Kidney capillary endothelial cell (primary cell): ENCODE results near the gene TMEM87B.
"Not testable (repeated sequence)": the region's sequence is repeated elsewhere in the genome, so short reads cannot be mapped to it uniquely, and the experiment has no call there.

ENCODE experiments used
- DNase-seq: peaks from one replicate; pipeline ENCODE4 v3.0.0-alpha.2; 2018; ENCODE audit warnings: low spot score

The TMEM87B gene

GRCh38 chr2:112065966-112066365 lies 10.9 kb downstream of the TMEM87B start:
- no peak for DNase-seq

DNA sequence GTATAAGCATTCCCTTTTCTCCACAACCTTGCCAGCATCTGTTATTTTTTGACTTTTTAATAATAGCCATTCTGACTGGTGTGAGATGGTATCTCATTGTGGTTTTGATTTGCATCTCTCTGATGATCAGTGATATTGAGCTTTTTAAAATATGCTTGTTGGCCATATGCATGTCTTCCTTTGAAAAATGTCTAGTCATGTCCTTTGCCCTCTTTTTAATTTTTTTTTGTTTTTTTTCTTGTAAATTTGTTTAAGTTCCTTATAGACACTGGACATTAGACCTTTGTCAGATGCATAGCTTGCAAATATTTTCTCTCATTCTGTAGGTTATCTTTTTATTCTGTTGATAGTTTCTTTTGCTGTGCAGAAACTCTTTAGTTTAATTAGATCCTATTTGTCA lies 14.7 kb downstream of the TMEM87B start:
- DNase-seq: not testable (repeated sequence)

DNA sequence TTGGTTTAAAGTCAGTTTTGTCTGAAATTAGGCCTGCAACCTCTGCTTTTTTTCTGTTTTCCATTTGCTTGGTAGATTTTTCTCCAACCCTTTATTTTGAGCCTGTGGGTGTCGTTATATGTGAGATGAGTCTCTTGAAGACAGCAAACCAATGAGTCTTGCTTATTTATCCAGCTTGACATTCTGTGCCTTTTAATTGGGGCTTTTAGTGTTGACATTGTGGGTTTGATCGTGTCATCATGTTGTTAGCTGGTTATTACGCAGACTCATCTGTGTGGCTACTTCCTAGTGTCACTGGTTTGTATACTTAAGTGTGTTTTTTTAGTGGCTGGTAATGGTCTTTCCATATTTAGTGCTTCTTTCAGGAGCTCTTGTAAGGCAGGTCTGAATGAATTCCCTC lies 18.8 kb downstream of the TMEM87B start:
- DNase-seq: no peak

- DNase-seq: no peak
Observed at GRCh38 chr2:112074506-112074905, 19.4 kb downstream of the TMEM87B start.

GRCh38 chr2:112075490-112076260 lies 20.6 kb downstream of the TMEM87B start:
- DNase-seq: peak; percentile 47

DNA sequence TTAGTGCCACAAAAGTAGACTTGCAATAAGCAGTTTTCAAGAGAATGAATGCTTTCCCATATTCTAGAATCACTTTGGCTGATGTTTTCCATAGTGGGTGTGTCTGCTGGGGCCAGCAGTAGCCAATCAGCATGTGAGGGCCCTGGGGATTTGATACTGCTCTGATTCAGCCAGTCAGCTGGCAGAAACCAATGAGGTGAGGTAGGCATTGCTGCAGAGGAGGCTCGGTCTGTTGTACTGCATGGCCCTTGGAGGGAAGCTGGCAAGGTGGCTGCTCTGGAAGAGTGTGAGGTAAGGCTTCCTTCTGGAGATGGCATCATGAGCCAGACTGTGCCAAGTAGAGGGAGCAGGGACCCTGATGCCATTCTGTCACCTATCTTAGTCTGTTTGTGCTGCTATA lies 22.7 kb downstream of the TMEM87B start:
- no peak for DNase-seq

DNA sequence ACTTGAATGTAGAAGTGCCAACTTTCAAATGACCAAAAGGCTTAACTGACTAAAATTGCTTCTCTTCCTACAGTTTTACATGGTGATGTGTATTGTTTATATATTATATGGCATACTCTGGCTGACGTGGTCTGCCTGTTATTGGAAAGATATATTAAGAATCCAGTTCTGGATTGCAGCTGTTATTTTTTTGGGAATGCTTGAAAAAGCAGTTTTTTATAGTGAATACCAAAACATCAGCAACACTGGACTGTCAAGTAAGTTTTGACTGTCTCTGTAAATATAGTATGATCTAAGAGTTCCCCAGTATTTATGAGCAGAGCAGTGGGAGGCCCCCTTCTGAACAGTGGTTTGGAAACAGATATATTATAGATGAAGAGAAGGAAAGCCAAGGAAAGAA lies 26.2 kb downstream of the TMEM87B start:
- DNase-seq: no peak

GRCh38 chr2:112084689-112085374 lies 29.8 kb downstream of the TMEM87B start:
- no peak for DNase-seq

DNA sequence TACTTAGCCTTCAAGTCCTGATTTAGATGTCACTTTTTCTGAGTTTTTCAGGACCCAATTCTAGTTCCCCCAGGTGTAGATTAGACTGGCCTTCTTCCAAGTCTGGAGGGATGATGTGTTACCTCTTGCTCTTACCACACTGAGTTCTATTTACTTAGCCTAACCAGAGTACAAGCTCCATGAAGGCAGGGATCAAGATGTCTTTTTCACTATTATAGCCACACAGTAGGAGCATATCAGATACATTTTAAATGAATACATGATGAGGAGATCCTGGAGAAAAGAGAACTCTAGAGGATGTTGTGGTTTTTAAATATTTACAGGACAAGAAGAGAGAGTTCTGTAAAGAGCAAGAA lies 30.3 kb downstream of the TMEM87B start:
- DNase-seq: no peak

GRCh38 chr2:112085916-112086669 lies 31.0 kb downstream of the TMEM87B start:
- no peak for DNase-seq

- no peak for DNase-seq
Observed at GRCh38 chr2:112087346-112088020, 32.4 kb downstream of the TMEM87B start.

- no peak for DNase-seq
Observed at GRCh38 chr2:112089375-112089774, 34.3 kb downstream of the TMEM87B start.

- DNase-seq: peak; percentile 61
Observed at GRCh38 chr2:112092286-112093041, 37.4 kb downstream of the TMEM87B start.

GRCh38 chr2:112093216-112093615 lies 38.1 kb downstream of the TMEM87B start:
- no peak for DNase-seq

GRCh38 chr2:112095681-112096080 lies 40.6 kb downstream of the TMEM87B start:
- no peak for DNase-seq

DNA sequence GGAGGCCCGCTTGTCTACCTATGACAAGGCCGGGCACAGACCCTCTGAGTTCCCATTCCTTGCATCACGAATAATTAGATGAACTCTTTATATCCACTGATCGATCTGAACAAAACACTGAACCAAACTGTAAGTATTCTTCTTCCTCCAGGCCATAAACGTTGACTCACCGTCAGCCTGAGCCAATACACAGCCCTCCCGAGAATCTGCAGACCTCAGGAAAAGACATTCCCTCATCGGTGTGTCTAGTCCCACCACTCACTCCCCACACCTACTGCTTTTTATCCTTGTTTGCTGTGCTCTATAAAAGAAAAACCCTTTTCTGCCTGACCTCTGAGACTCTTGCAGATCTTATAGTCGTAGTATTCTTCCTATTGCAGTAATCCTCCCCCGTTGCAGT lies 41.0 kb downstream of the TMEM87B start:
- no peak for DNase-seq

DNA sequence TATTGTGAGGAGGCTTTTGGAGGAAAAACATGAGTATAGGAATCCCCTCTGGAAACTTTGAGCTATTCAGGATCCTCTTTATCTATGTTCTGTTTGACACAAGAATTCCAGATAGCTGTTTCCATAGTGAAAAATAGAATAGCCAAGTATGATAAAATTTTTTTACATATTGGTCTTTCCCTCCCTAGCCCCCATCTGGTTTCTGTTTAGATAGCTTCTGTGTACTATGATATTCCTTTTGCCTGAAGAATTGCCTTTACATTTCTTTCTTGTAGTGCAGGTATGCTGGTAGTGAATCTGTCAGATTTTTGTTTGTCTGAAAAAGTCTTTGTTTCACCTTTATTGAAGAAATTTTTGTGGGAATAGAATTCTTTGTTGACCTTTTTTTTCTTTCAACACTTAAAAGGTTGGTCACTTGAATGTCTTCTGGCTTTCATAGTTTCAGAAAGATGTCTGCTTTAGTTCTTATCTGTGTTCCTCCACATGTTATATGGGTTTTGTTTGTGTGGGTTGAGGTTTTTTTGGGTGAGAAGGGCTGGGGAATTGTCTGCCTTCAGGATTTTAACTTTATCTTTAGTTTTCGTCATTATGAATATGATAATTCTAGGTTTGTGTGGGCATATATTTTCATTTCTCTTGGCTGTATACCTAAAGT lies 53.2 kb downstream of the TMEM87B start:
- DNase-seq: no peak

DNA sequence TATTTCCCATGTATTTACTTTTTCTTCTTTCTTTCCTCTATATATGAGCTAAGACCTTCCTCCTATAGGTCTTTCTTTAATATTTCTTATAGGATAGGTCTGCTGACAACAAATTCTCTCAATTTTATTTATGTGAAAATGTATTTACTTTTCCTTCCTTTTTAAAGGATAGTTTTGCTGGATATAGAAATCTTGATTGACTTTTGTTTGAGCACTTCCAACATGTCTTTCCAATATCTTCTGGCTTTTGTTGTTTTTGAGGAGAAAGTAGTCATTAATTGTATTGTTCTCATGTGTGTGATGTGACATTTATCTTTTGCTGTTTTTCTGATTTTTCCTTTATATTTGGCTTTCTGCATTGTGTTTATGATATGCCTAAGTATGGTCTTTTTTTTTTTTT lies 54.2 kb downstream of the TMEM87B start:
- DNase-seq: no peak

- no peak for DNase-seq
Observed at GRCh38 chr2:112110966-112111365, 55.9 kb downstream of the TMEM87B start.

DNA sequence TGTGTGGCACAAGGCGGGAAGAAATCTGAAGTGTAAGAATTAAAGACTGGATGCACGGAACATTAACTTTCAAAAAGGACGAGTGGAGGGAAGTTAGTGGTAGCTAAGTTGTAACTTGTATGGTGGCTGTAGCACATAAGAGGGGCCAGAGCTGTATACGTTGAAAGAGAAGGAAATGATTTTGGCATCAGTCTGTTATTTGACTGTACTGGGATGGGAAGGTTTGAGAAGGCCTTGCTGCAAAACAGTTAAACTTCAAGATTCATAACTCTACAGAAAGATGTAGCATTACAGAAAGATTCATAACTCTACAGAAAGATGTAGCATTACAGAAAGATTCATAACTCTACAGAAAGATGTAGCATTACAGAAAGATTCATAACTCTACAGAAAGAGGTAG lies 58.3 kb downstream of the TMEM87B start:
- DNase-seq: not testable (repeated sequence)

- no peak for DNase-seq
Observed at GRCh38 chr2:112118148-112118547, 63.1 kb downstream of the TMEM87B start.
